B cell (primary cell): ENCODE results near the gene SNCB. TPM values are rescaled to one million over a fixed set of nuclear protein-coding genes. Genes with fewer than 3 reads are reported as not detected.

Experiments used
- ATAC-seq: fragments of 200-7000 bp; cut with Tn5 transposase; one replicate; pipeline ENCODE4 v1.10.0; 2021; ENCODE audit warnings: low read depth, mild to moderate bottlenecking, moderate number of reproducible peaks, moderate library complexity
- CTCF ChIA-PET: fragments of 350-600 bp; sonication (Branson Sonifier 250); formaldehyde crosslinking; loops from one replicate; lab custom pipeline; 2021; ENCODE audit warnings: antibody characterized with exemption, inconsistent platforms; lab: Charles Lee
- POLR2A ChIA-PET: fragments of 350-600 bp; sonication (Branson Sonifier 250); formaldehyde crosslinking; loops from one replicate; lab custom pipeline; 2021; ENCODE audit warnings: antibody characterized with exemption; lab: Charles Lee
- DNase-seq: peaks from one replicate; pipeline ENCODE4 v3.0.0; 2013
- H2AFZ ChIP-seq: 2 replicates; pipeline ENCODE4 v1.6.1; 2012; ENCODE audit warnings: mild to moderate bottlenecking, low read depth, low read length; ENCODE audit not compliant: insufficient read depth, poor library complexity, severe bottlenecking
- H3K27ac ChIP-seq, 2 donors: 1 replicate in 1 of 2; 2 replicates in 1 of 2; pipeline ENCODE4 v1.5.1; 2012 to 2013; ENCODE audit warnings: low read length in 2 of 2, mild to moderate bottlenecking in 2 of 2, moderate library complexity in 1 of 2
- H3K27me3 ChIP-seq, 4 experiments: fragments of 200-600 bp in 1 of 4; sonication (generic) in 1 of 4; replicated peaks in 1 of 4; 1 replicate in 2 of 4; 2 replicates in 2 of 4; pipeline versions ENCODE4 v1.6.1 to v1.7.0; 2013 to 2016; ENCODE audit warnings: low read length in 3 of 4, mild to moderate bottlenecking in 2 of 4, mixed read lengths in 1 of 4, moderate library complexity in 1 of 4; ENCODE audit not compliant: insufficient read depth in 4 of 4, control insufficient read depth in 3 of 4; ENCODE audit errors: control extremely low read depth in 1 of 4
- H3K36me3 ChIP-seq, 2 experiments: replicated peaks in 1 of 2; 1 replicate in 1 of 2; 2 replicates in 1 of 2; pipeline versions ENCODE4 v1.6.1 to v1.7.1; 2013; ENCODE audit warnings: low read length in 1 of 2; ENCODE audit not compliant: insufficient read depth in 2 of 2, control insufficient read depth in 1 of 2; ENCODE audit errors: control extremely low read depth in 1 of 2, extremely low read depth in 1 of 2
- H3K4me1 ChIP-seq, 2 donors: fragments of 200-600 bp in 1 of 2; sonication (generic) in 1 of 2; 1 replicate in 1 of 2; 2 replicates in 1 of 2; pipeline versions ENCODE4 v1.5.1 to v1.6.1; 2013 to 2017; ENCODE audit warnings: low read length in 2 of 2; ENCODE audit not compliant: control insufficient read depth in 2 of 2, insufficient read depth in 2 of 2
- H3K4me2 ChIP-seq: replicated peaks from 2 replicates; pipeline ENCODE3; 2012; ENCODE audit warnings: mild to moderate bottlenecking, low read depth, low read length; ENCODE audit not compliant: poor library complexity, severe bottlenecking
- H3K4me3 ChIP-seq, 5 experiments: fragments of 200-600 bp in 1 of 5; sonication (generic) in 1 of 5; 1 replicate in 3 of 5; 2 replicates in 2 of 5; pipeline versions ENCODE4 v1.5.1 to v1.7.0; 2011 to 2016; ENCODE audit warnings: low read length in 4 of 5, mild to moderate bottlenecking in 4 of 5, low read depth in 2 of 5, control low read depth in 1 of 5, moderate library complexity in 1 of 5; ENCODE audit not compliant: insufficient read depth in 1 of 5; ENCODE audit errors: control extremely low read depth in 1 of 5, extremely low read depth in 1 of 5
- H3K79me2 ChIP-seq: fragments of 200-600 bp; sonication (generic); one replicate; pipeline ENCODE4 v1.6.0; 2016; ENCODE audit warnings: low read length; ENCODE audit not compliant: control insufficient read depth, insufficient read depth
- H3K9ac ChIP-seq: fragments of 200-600 bp; sonication (generic); 2 replicates; pipeline ENCODE4 v1.6.1; 2017; ENCODE audit warnings: mild to moderate bottlenecking, low read length, moderate library complexity
- H3K9me3 ChIP-seq, 3 donors: one replicate each; pipeline versions ENCODE4 v1.6.1 to v1.7.1; 2013; ENCODE audit warnings: low read length in 2 of 3; ENCODE audit not compliant: control insufficient read depth in 2 of 3, insufficient read depth in 1 of 3; ENCODE audit errors: control extremely low read depth in 1 of 3
- H4K20me1 ChIP-seq: 2 replicates; pipeline ENCODE4 v1.6.0; 2012; ENCODE audit warnings: mild to moderate bottlenecking, low read length; ENCODE audit not compliant: insufficient read depth, control insufficient read depth, poor library complexity, severe bottlenecking
- H3K27ac Mint-ChIP-seq: one replicate; pipeline ENCODE4 v1.8.0; 2021; ENCODE audit warnings: mixed read lengths
- H3K27me3 Mint-ChIP-seq: one replicate; pipeline ENCODE4 v1.8.0; 2021; ENCODE audit warnings: mixed read lengths
- H3K4me1 Mint-ChIP-seq: one replicate; pipeline ENCODE4 v1.8.0; 2021; ENCODE audit warnings: mixed read lengths
- H3K4me3 Mint-ChIP-seq: one replicate; pipeline ENCODE4 v1.8.0; 2021; ENCODE audit warnings: mixed read lengths
- H3K9me3 Mint-ChIP-seq: one replicate; pipeline ENCODE4 v1.8.0; 2022; ENCODE audit warnings: mixed read lengths; ENCODE audit not compliant: insufficient read depth
- EZH2 ChIP-seq: IDR thresholded peaks from 2 replicates; pipeline ENCODE4 v1.6.1; 2012; ENCODE audit warnings: borderline replicate concordance, low read depth, mild to moderate bottlenecking, moderate library complexity, low read length; ENCODE audit not compliant: insufficient read depth, poor library complexity, severe bottlenecking
- WGBS: methylation state at CpG from one replicate; pipeline ENCODE4 v1.1.5; 2013; ENCODE audit warnings: missing lambda C conversion rate; ENCODE audit not compliant: insufficient coverage; 5-methylcytosine and 5-hydroxymethylcytosine counted together
- intact Hi-C: fragments of 100-400 bp; cut with micrococcal nuclease; formaldehyde crosslinking; loops from one replicate; pipeline ENCODE4 v1.10.0; 2022
- polyA plus RNA-seq: library from polyadenylated mRNA; depleted of rRNA; stranded (reverse); fragments of >200 nt; gene quantifications from 2 replicates; pipeline ENCODE4 v1.2.3, GENCODE V29; 2012
- total RNA-seq, 2 donors: library from RNA; stranded (reverse); fragments of 120-200 nt in 1 of 2; gene quantifications; 1 replicate in 1 of 2; 2 replicates in 1 of 2; pipeline versions ENCODE4 v1.2.3 to v1.2.4, GENCODE V29; 2013 to 2022
- TF ChIP-seq, protein P1 (sequence below): fragments of 200-600 bp; IDR thresholded peaks from one replicate; pipeline ENCODE4 v1.8.0; 2022; ENCODE audit warnings: antibody characterized with exemption, mild to moderate bottlenecking

Gene SNCB
- total and polyA plus RNA-seq, 2 donors (not counting 1 experiment from before 2014, with no cell fraction given) = 0.09 TPM; not detected in 1

DNA sequence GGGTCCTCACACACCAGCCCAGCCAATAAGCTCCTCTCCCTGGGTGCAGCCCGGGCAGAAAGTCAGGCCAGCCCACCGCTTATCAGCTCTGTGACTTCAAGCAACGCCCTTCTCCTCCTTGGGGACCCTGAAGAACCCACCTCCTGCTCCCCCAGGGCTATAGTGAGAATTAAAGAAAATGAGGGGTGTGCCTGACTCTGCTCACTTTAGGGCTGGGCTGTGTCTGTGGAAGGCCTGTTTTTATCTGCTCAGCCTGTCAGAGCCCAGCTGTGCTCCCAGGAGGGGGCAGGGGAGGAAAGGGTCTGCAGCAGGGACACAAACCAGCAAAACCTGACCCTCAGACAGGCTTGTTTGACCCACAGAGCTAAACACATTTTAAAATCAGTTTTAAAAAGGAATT, 24.3 kb downstream of the SNCB start:
- H3K9ac ChIP-seq = no peak overlapping the region
- ChIA-PET POLR2A (no interaction called here), CTCF (interaction anchor here (1.3 kb wide), 1 partner anchor 190 kb away, joined by 3 read pairs; the partner anchor contains the start of gene CLTB)

DNA sequence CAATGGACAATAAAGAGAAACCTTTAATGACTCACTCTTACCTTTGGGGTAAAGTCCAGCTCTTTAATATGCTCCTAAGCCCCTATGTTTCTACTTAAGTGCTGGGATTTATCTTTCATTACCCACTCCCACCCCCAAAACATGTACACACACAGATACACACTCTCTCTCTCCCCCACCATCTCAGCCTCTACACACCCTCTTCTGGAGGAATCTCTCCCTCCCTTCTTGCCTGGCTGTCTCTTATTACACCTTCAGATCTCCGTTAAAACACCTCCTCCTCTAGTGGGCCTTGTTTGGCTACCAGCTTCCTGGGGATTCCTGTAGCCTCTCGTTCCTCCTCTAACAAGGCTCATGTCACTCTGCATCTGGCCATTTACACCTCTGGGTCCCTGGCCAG, 27.2 kb downstream of the SNCB start:
- H3K36me3 ChIP-seq = peaks cover 0 to 2% of the 10 kb centered on the region in 2 experiments
- DNase-seq (no peak), ATAC-seq (no peak)
- TF ChIP-seq, protein P1, sequence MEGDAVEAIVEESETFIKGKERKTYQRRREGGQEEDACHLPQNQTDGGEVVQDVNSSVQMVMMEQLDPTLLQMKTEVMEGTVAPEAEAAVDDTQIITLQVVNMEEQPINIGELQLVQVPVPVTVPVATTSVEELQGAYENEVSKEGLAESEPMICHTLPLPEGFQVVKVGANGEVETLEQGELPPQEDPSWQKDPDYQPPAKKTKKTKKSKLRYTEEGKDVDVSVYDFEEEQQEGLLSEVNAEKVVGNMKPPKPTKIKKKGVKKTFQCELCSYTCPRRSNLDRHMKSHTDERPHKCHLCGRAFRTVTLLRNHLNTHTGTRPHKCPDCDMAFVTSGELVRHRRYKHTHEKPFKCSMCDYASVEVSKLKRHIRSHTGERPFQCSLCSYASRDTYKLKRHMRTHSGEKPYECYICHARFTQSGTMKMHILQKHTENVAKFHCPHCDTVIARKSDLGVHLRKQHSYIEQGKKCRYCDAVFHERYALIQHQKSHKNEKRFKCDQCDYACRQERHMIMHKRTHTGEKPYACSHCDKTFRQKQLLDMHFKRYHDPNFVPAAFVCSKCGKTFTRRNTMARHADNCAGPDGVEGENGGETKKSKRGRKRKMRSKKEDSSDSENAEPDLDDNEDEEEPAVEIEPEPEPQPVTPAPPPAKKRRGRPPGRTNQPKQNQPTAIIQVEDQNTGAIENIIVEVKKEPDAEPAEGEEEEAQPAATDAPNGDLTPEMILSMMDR = no peak
- no peak for TF ChIP-seq EZH2
- H4K20me1 ChIP-seq = no peaks in the 10 kb centered on the region
- Mint-ChIP-seq H3K4me3 (no peak overlapping the region), H3K9me3 (no peaks in the 10 kb centered on the region), H3K4me1 (peaks cover 2% of the 10 kb centered on the region), H3K27me3 (no peaks in the 10 kb centered on the region), H3K27ac (no peak overlapping the region)
- POLR2A ChIA-PET = no interaction called here
- no peak overlapping the region for H3K9ac ChIP-seq
- CTCF ChIA-PET = interaction anchor here (0.9 kb wide), 1 partner anchor 29 kb away, joined by 3 read pairs; no protein-coding TSS in a partner anchor
- no peak overlapping the region for H3K4me2 ChIP-seq
- H3K4me1 ChIP-seq = no peaks in the 10 kb centered on the region
- no peaks in the 10 kb centered on the region for H3K79me2 ChIP-seq
- peaks cover 0 to 2% (median 0%) of the 10 kb centered on the region in 3 donors for H3K9me3 ChIP-seq
- H2AFZ ChIP-seq = no peak overlapping the region
- WGBS = 46% methylated on average over 2 of the region's 2 CpGs
- no peak overlapping the region for H3K27ac ChIP-seq
- intact Hi-C loops = no loop called here
- no peak overlapping the region for H3K4me3 ChIP-seq
- no peaks in the 10 kb centered on the region for H3K27me3 ChIP-seq

More for the DNA sequence above, 24.3 kb downstream of the SNCB start:
- Histone ChIP-seq H3K27me3 (peaks cover 0 to 4% (median 0%) of the 10 kb centered on the region in 4 experiments), H4K20me1 (no peaks in the 10 kb centered on the region), H3K79me2 (no peaks in the 10 kb centered on the region), H3K9me3 (peaks cover 0 to 2% (median 0%) of the 10 kb centered on the region in 3 donors), H3K36me3 (no peaks in the 10 kb centered on the region), H3K4me1 (peaks cover 4 to 9% of the 10 kb centered on the region in 2 donors), H3K4me3 (no peak overlapping the region), H3K4me2 (no peak overlapping the region), H3K27ac (no peak overlapping the region), H2AFZ (no peak overlapping the region)
- Mint-ChIP-seq H3K9me3 (no peaks in the 10 kb centered on the region), H3K27ac (no peak overlapping the region), H3K4me1 (peaks cover 12% of the 10 kb centered on the region), H3K27me3 (no peaks in the 10 kb centered on the region), H3K4me3 (no peak overlapping the region)
- no peak for ATAC-seq
- TF ChIP-seq, protein P1 = no peak
- TF ChIP-seq EZH2 = no peak
- no peak for DNase-seq
- intact Hi-C loops = no loop called here
- 60% methylated on average over 3 of the region's 3 CpGs for WGBS
